ENCODE data around the gene PNMA1.
A peak's percentile ranks its signal among the peaks of the same experiment; 100 is the strongest.
"Not testable (repeated sequence)": the region's sequence is repeated elsewhere in the genome, so short reads cannot be mapped to it uniquely, and the experiment has no call there.

Gene PNMA1

GRCh38 chr14:73714656-73715081, 485 bp upstream of the PNMA1 start:
- no peak for DNase-seq

GRCh38 chr14:73713206-73713802, 880 bp downstream of the PNMA1 start:
- DNase-seq: no peak

GRCh38 chr14:73712540-73713180, 1.5 kb downstream of the PNMA1 start:
- DNase-seq: peak; percentile 46

- DNase-seq: no peak
These were observed 2.1 kb downstream of the PNMA1 start for GRCh38 chr14:73712071-73712506.

GRCh38 chr14:73710737-73711136, 3.4 kb downstream of the PNMA1 start:
- no peak for DNase-seq

GRCh38 chr14:73709904-73710469, 4.2 kb downstream of the PNMA1 start:
- DNase-seq: no peak

- DNase-seq: not testable (repeated sequence)
These were observed 6.1 kb downstream of the PNMA1 start for GRCh38 chr14:73708076-73708475.

- no peak for DNase-seq
These were observed 13.9 kb downstream of the PNMA1 start for GRCh38 chr14:73700325-73700724.

- DNase-seq: no peak
These were observed 17.5 kb downstream of the PNMA1 start for GRCh38 chr14:73696466-73697400.

- DNase-seq: no peak
These were observed 18.2 kb downstream of the PNMA1 start for GRCh38 chr14:73695997-73696396.

- DNase-seq: no peak
These were observed 19.1 kb downstream of the PNMA1 start for GRCh38 chr14:73695082-73695481.

- DNase-seq: no peak
These were observed 20.1 kb downstream of the PNMA1 start for GRCh38 chr14:73694083-73694482.

- no peak for DNase-seq
These were observed 27.3 kb downstream of the PNMA1 start for GRCh38 chr14:73686901-73687300.

- no peak for DNase-seq
These were observed 28.9 kb downstream of the PNMA1 start for GRCh38 chr14:73685328-73685727.

- no peak for DNase-seq
These were observed 29.6 kb downstream of the PNMA1 start for GRCh38 chr14:73684627-73685026.

GRCh38 chr14:73680821-73681220, 33.4 kb downstream of the PNMA1 start:
- DNase-seq: no peak

- no peak for DNase-seq
These were observed 35.5 kb downstream of the PNMA1 start for GRCh38 chr14:73678698-73679097.

GRCh38 chr14:73674986-73675385, 39.2 kb downstream of the PNMA1 start:
- DNase-seq: no peak

GRCh38 chr14:73667854-73668253, 46.3 kb downstream of the PNMA1 start:
- no peak for DNase-seq

- DNase-seq: no peak
These were observed 47.6 kb downstream of the PNMA1 start for GRCh38 chr14:73666583-73666982.

- DNase-seq: no peak
These were observed 49.1 kb downstream of the PNMA1 start for GRCh38 chr14:73665130-73665529.

GRCh38 chr14:73663548-73664212, 50.5 kb downstream of the PNMA1 start:
- DNase-seq: no peak

- DNase-seq: no peak
These were observed 51.7 kb downstream of the PNMA1 start for GRCh38 chr14:73662487-73662943.

Data from stimulated activated CD4-positive, alpha-beta T cell treated with anti-CD3 and anti-CD28 coated beads, Interleukin-1b, Interleukin-23, amount 100 ng/mL, for 48 hours (primary cell).